Measurements from ENCODE around the gene ATP8A2. TPM values are rescaled to one million over a fixed set of nuclear protein-coding genes. Genes with fewer than 3 reads are reported as not detected.
A peak's percentile ranks its signal among the peaks of the same experiment; 100 is the strongest.

ATP8A2 gene
- total and polyA plus RNA-seq, 2 of the 4 experiments (the other 2 are of a cell fraction): 0.02 to 0.18 TPM

DNA sequence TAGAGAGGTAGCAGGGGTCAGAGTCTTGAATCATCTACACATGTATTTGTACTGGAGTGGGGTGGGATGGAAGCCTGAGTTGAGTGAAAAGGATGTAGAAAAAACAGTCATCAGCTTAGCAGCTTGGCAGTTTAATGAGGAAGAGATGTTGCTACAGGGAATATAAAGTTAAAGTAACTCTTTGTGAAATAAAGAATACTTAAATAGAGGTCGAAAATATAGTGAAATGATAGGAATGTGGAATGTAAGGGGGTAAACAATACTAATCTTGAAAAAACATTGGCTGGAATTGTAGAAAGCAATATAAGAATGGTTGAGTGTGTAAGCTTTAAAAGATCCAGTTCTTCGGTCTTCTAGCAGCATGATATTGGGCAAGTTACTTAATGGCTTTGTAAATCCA lies 47.7 kb upstream of the ATP8A2 start:
- 0 out of 2 replicates have a peak overlapping the region, but pooled peaks have one; percentile 7 for H3K18ac ChIP-seq (ENCODE audit: low read depth, low read length)
- H3K9me3 ChIP-seq (ENCODE audit: control insufficient read depth, insufficient read depth, low read length): no peaks in the 10 kb centered on the region
- no peak overlapping the region for H3K4me3 ChIP-seq (ENCODE audit: insufficient read depth, low read depth, low read length)
- H4K5ac ChIP-seq (ENCODE audit: low read depth, low read length): no peak overlapping the region
- H3K14ac ChIP-seq (replicated peaks; ENCODE audit: low read depth, low read length): no peak overlapping the region
- intact Hi-C loops (cut with micrococcal nuclease): no loop called here
- H3K4me1 ChIP-seq (ENCODE audit: control insufficient read depth, insufficient read depth, low read length): peaks cover 5% of the 10 kb centered on the region; the same call in 1 of the 2 replicates
- 80 to 100% methylated on average over 1 of the region's 2 CpGs for WGBS, 2 experiments (ENCODE audit: extremely low coverage in 2 of 2, insufficient read length in 1 of 2)
- peaks cover 3 to 13% of the 10 kb centered on the region in 2 experiments for H3K79me1 ChIP-seq (ENCODE audit: low read depth in 1 of 2, low read length in 2 of 2)
- no peak overlapping the region for H2AK9ac ChIP-seq (replicated peaks; ENCODE audit: low read depth, low read length, poor library complexity)
- ChIA-PET CTCF (interaction anchor here (1.1 kb wide), 1 partner anchor 52 kb away, joined by 4 read pairs; no protein-coding TSS in a partner anchor), POLR2A (ENCODE audit: unreplicated experiment) (no interaction called here)
- no peaks in the 10 kb centered on the region for H3K9me1 ChIP-seq (ENCODE audit: insufficient read depth, low read length)
- no peak overlapping the region for H2BK120ac ChIP-seq (ENCODE audit: low read depth, low read length)
- ATAC-seq (ENCODE audit: low read depth) (peak; percentile 78), DNase-seq (peak; percentile 22)
- no peak overlapping the region for H3K4ac ChIP-seq (ENCODE audit: low read depth, low read length)
- H3K27me3 ChIP-seq (ENCODE audit: control insufficient read depth, insufficient read depth, low read length): no peaks in the 10 kb centered on the region
- in situ Hi-C loops (cut with MboI; ENCODE audit: low sequenced_read_pairs): no loop called here
- no peak for TF ChIP-seq POLR2A (IDR thresholded peaks at IDR 0.05; ENCODE audit: low read depth, low read length)
- TF ChIP-seq NFE2L2 (IDR thresholded peaks at IDR 0.05; ENCODE audit: low read depth, low read length): no peak
- no peak for TF ChIP-seq MAZ (IDR thresholded peaks at IDR 0.05; ENCODE audit: borderline replicate concordance, low read depth, low read length)
- TF ChIP-seq FOS (IDR thresholded peaks at IDR 0.05; ENCODE audit: low read depth, low read length): no peak
- no peak for TF ChIP-seq CEBPB (IDR thresholded peaks at IDR 0.05; ENCODE audit: low read depth, low read length)
- TF ChIP-seq BHLHE40 (IDR thresholded peaks at IDR 0.05; ENCODE audit: low read depth, low read length): no peak
- no peak for TF ChIP-seq MXI1 (IDR thresholded peaks at IDR 0.05; ENCODE audit: borderline replicate concordance, low read depth, low read length)
- TF ChIP-seq, protein P1, sequence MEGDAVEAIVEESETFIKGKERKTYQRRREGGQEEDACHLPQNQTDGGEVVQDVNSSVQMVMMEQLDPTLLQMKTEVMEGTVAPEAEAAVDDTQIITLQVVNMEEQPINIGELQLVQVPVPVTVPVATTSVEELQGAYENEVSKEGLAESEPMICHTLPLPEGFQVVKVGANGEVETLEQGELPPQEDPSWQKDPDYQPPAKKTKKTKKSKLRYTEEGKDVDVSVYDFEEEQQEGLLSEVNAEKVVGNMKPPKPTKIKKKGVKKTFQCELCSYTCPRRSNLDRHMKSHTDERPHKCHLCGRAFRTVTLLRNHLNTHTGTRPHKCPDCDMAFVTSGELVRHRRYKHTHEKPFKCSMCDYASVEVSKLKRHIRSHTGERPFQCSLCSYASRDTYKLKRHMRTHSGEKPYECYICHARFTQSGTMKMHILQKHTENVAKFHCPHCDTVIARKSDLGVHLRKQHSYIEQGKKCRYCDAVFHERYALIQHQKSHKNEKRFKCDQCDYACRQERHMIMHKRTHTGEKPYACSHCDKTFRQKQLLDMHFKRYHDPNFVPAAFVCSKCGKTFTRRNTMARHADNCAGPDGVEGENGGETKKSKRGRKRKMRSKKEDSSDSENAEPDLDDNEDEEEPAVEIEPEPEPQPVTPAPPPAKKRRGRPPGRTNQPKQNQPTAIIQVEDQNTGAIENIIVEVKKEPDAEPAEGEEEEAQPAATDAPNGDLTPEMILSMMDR (conservative IDR thresholded peaks at IDR 0.05; ENCODE audit: low read depth, low read length): no peak
- no peak for TF ChIP-seq CHD1 (IDR thresholded peaks at IDR 0.05; ENCODE audit: low read depth, low read length)
- TF ChIP-seq SMC3 (IDR thresholded peaks at IDR 0.05; ENCODE audit: low read depth, low read length): no peak
- TF ChIP-seq RAD21 (IDR thresholded peaks at IDR 0.05; ENCODE audit: low read length): no peak
- TF ChIP-seq MAFK (IDR thresholded peaks at IDR 0.05; ENCODE audit: low read depth, low read length): no peak
- TF ChIP-seq, protein P2, sequence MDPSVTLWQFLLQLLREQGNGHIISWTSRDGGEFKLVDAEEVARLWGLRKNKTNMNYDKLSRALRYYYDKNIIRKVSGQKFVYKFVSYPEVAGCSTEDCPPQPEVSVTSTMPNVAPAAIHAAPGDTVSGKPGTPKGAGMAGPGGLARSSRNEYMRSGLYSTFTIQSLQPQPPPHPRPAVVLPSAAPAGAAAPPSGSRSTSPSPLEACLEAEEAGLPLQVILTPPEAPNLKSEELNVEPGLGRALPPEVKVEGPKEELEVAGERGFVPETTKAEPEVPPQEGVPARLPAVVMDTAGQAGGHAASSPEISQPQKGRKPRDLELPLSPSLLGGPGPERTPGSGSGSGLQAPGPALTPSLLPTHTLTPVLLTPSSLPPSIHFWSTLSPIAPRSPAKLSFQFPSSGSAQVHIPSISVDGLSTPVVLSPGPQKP (IDR thresholded peaks at IDR 0.05; ENCODE audit: borderline replicate concordance, low read depth, low read length): no peak
- TF ChIP-seq RFX5 (IDR thresholded peaks at IDR 0.05; ENCODE audit: low read depth, low read length): no peak
- H4K20me1 ChIP-seq (ENCODE audit: insufficient read depth, low read length): no peaks in the 10 kb centered on the region; the same call in 1 of the 2 replicates
- H3K36me3 ChIP-seq (ENCODE audit: control insufficient read depth, insufficient read depth, low read length): peaks cover 32% of the 10 kb centered on the region
- H2AFZ ChIP-seq (replicated peaks; ENCODE audit: low read length, poor library complexity): no peak overlapping the region
- no peak overlapping the region for H4K91ac ChIP-seq (ENCODE audit: insufficient read depth, low read depth, low read length)
- no peak overlapping the region; the same call in 1 of the 2 replicates for H3K9ac ChIP-seq (ENCODE audit: low read depth, low read length)
- dilution Hi-C loops (cut with HindIII; ENCODE audit: low sequenced_read_pairs, unreplicated experiment): no loop called here
- no peak overlapping the region for H2BK15ac ChIP-seq (ENCODE audit: low read depth, low read length)
- peak overlapping the region; percentile 46 for H2BK5ac ChIP-seq (ENCODE audit: low read depth, low read length, poor library complexity, severe bottlenecking)
- H4K8ac ChIP-seq (ENCODE audit: low read depth in 2 of 2, low read length in 2 of 2): peak overlapping the region in 1 of 2 experiments; percentile 21; a peak in 1 of 4 replicates
- no peak overlapping the region for H2BK20ac ChIP-seq (ENCODE audit: low read depth, low read length)
- H3K4me2 ChIP-seq (ENCODE audit: low read depth, low read length): no peak overlapping the region
- no peak overlapping the region for H2AK5ac ChIP-seq (ENCODE audit: low read depth, low read length)
- BruUV-seq (replicated peaks): no TSS peak
- no peak overlapping the region; the same call in 1 of the 2 replicates for H3K23ac ChIP-seq (ENCODE audit: low read depth, low read length)
- no peak overlapping the region for H3K56ac ChIP-seq (ENCODE audit: extremely low read depth, insufficient read depth, low read length)
- peak overlapping the region; percentile 23; the same call in 1 of the 2 replicates for H3K27ac ChIP-seq (ENCODE audit: insufficient read depth, low read length)
